SU-DHL-6 (cell line): ENCODE data around the gene MUC20.

Source experiments
- H2AFZ ChIP-seq: fragments of 200-600 bp; sonication (generic); 2 replicates; pipeline ENCODE4 v1.6.1; 2014; ENCODE audit warnings: low read depth, mild to moderate bottlenecking, moderate library complexity, mixed read lengths, antibody characterized with exemption, low read length; ENCODE audit not compliant: severe bottlenecking
- H3F3A ChIP-seq: fragments of 200-600 bp; shearing (Covaris generic); 2 replicates; pipeline ENCODE4 v1.6.0; 2016; ENCODE audit warnings: antibody characterized with exemption, mild to moderate bottlenecking; ENCODE audit not compliant: insufficient read depth
- H3K27ac ChIP-seq: fragments of 200-600 bp; sonication (generic); 2 replicates; pipeline ENCODE4 v1.5.1; 2016; ENCODE audit warnings: low read depth, mild to moderate bottlenecking, low read length, moderate library complexity, mixed read lengths
- H3K27me3 ChIP-seq: fragments of 200-600 bp; sonication (generic), shearing (Covaris generic); 2 replicates; pipeline ENCODE4 v1.6.0; 2014; ENCODE audit warnings: mild to moderate bottlenecking, low read length
- H3K36me3 ChIP-seq: fragments of 200-600 bp; sonication (generic); 2 replicates; pipeline ENCODE4 v1.6.1; 2014; ENCODE audit warnings: mild to moderate bottlenecking, low read length, mixed read lengths
- H3K4me2 ChIP-seq: fragments of 300-600, 200-600 bp; shearing (Covaris generic), sonication (generic); 2 replicates; pipeline ENCODE4 v1.6.0; 2014; ENCODE audit warnings: low read length, low read depth, mild to moderate bottlenecking; ENCODE audit not compliant: poor library complexity, severe bottlenecking
- H3K4me3 ChIP-seq: fragments of 200-600 bp; sonication (generic); 2 replicates; pipeline ENCODE4 v1.5.1; 2014; ENCODE audit warnings: antibody characterized with exemption, low read length, mild to moderate bottlenecking, mixed read lengths; ENCODE audit not compliant: insufficient read depth, poor library complexity, severe bottlenecking
- H3K79me2 ChIP-seq: fragments of 200-600 bp; sonication (generic); 2 replicates; pipeline ENCODE4 v1.6.1; 2014; ENCODE audit warnings: mild to moderate bottlenecking, low read length, moderate library complexity; ENCODE audit not compliant: insufficient read depth
- H3K9ac ChIP-seq: fragments of 200-600 bp; sonication (generic); 2 replicates; pipeline ENCODE4 v1.7.0; 2014; ENCODE audit warnings: mild to moderate bottlenecking, low read length
- H3K9me2 ChIP-seq: fragments of 200-600 bp; sonication (generic); replicated peaks from 2 replicates; pipeline ENCODE4 v1.6.1; 2014; ENCODE audit warnings: low read length; ENCODE audit not compliant: insufficient read depth
- H3K9me3 ChIP-seq: fragments of 200-600 bp; sonication (generic); 2 replicates; pipeline ENCODE4 v1.6.1; 2014; ENCODE audit warnings: low read length, mixed read lengths; ENCODE audit not compliant: insufficient read depth
- H4K20me1 ChIP-seq: fragments of 200-600 bp; sonication (generic); 2 replicates; pipeline ENCODE4 v1.6.1; 2014; ENCODE audit warnings: low read depth, mild to moderate bottlenecking, antibody characterized with exemption, low read length, moderate library complexity, mixed read lengths
- CTCF ChIP-seq: fragments of 200-600 bp; sonication (generic); IDR thresholded peaks from one replicate; pipeline ENCODE4 v1.5.1; 2017; ENCODE audit warnings: antibody characterized with exemption, mild to moderate bottlenecking, low read length, moderate library complexity; ENCODE audit not compliant: insufficient read depth, poor library complexity, severe bottlenecking
- EZH2phosphoT487 ChIP-seq: fragments of 200-600 bp; sonication (generic), shearing (Covaris generic); conservative IDR thresholded peaks from 2 replicates; pipeline ENCODE4 v1.6.1; 2018; ENCODE audit warnings: mild to moderate bottlenecking, antibody characterized with exemption, low read length, moderate library complexity, mixed read lengths

Gene MUC20

GRCh38 chr3:195705081-195705991, 15.4 kb upstream of the MUC20 start:
- Histone ChIP-seq H3K79me2 (no peaks in the 10 kb centered on the region), H3K36me3 (no peaks in the 10 kb centered on the region), H4K20me1 (no peaks in the 10 kb centered on the region), H3K4me2 (no peak overlapping the region), H3F3A (no peaks in the 10 kb centered on the region), H3K27ac (no peak overlapping the region), H3K9me2 (no peaks in the 10 kb centered on the region), H2AFZ (no peak overlapping the region), H3K27me3 (no peaks in the 10 kb centered on the region), H3K4me3 (no peak overlapping the region), H3K9ac (no peak overlapping the region), H3K9me3 (no peaks in the 10 kb centered on the region)
- TF ChIP-seq CTCF (no peak), EZH2phosphoT487 (no peak)

GRCh38 chr3:195708061-195708460, 12.7 kb upstream of the MUC20 start:
- Histone ChIP-seq H3K27me3 (no peaks in the 10 kb centered on the region), H3K9me2 (no peaks in the 10 kb centered on the region), H3K9ac (no peak overlapping the region), H3K4me3 (no peak overlapping the region), H3K79me2 (no peaks in the 10 kb centered on the region), H3K36me3 (no peaks in the 10 kb centered on the region), H4K20me1 (no peaks in the 10 kb centered on the region), H3K27ac (no peak overlapping the region), H3F3A (no peaks in the 10 kb centered on the region), H3K4me2 (no peak overlapping the region), H3K9me3 (no peaks in the 10 kb centered on the region), H2AFZ (no peak overlapping the region)
- TF ChIP-seq CTCF (no peak), EZH2phosphoT487 (no peak)

GRCh38 chr3:195708626-195709481, 11.9 kb upstream of the MUC20 start:
- H3K27me3 ChIP-seq: no peaks in the 10 kb centered on the region
- no peaks in the 10 kb centered on the region for H3K9me3 ChIP-seq
- no peak for TF ChIP-seq CTCF
- TF ChIP-seq EZH2phosphoT487: no peak
- H3K27ac ChIP-seq: no peak overlapping the region
- no peaks in the 10 kb centered on the region for H3F3A ChIP-seq
- no peak overlapping the region for H3K4me3 ChIP-seq
- H3K9me2 ChIP-seq: no peaks in the 10 kb centered on the region
- H2AFZ ChIP-seq: no peak overlapping the region
- H3K9ac ChIP-seq: no peak overlapping the region
- H3K4me2 ChIP-seq: no peak overlapping the region
- H4K20me1 ChIP-seq: no peaks in the 10 kb centered on the region
- no peaks in the 10 kb centered on the region for H3K79me2 ChIP-seq
- no peaks in the 10 kb centered on the region for H3K36me3 ChIP-seq
